Astrocyte of the cerebellum (primary cell): ENCODE data around the gene IL12RB2.
A peak's percentile ranks its signal among the peaks of the same experiment; 100 is the strongest.

Experiments used
- DNase-seq: peaks from one replicate; pipeline ENCODE4 v3.0.0-alpha.2; 2011; ENCODE audit warnings: low read depth
- H3K4me3 ChIP-seq: 2 replicates; pipeline ENCODE4 v1.5.1; 2011; ENCODE audit warnings: mild to moderate bottlenecking, low read depth, low read length, moderate library complexity
- CTCF ChIP-seq: IDR thresholded peaks from 2 replicates; pipeline ENCODE4 v1.5.1; 2012; ENCODE audit warnings: low read length, low read depth, moderate library complexity, mild to moderate bottlenecking; ENCODE audit errors: missing control alignments
- in situ Hi-C: cut with HindIII; loops from 2 replicates; pipeline ENCODE4 v1.10.0; 2017; ENCODE audit warnings: low sequenced_read_pairs

Gene IL12RB2

GRCh38 chr1:67306547-67306946 is 1.1 kb upstream of the IL12RB2 start:
- TF ChIP-seq CTCF: no peak
- no peak for DNase-seq
- H3K4me3 ChIP-seq: no peak overlapping the region
- in situ Hi-C loops: no loop called here

GRCh38 chr1:67308136-67308535 is 463 bp downstream of the IL12RB2 start:
- in situ Hi-C loops: no loop called here
- TF ChIP-seq CTCF: no peak
- DNase-seq: no peak
- peak overlapping the region; percentile 38 for H3K4me3 ChIP-seq

- in situ Hi-C loops: no loop called here
- no peak for DNase-seq
Measured at GRCh38 chr1:67312615-67313014, 4.9 kb downstream of the IL12RB2 start.

GRCh38 chr1:67313934-67314671 is 6.4 kb downstream of the IL12RB2 start:
- in situ Hi-C loops: no loop called here
- TF ChIP-seq CTCF: no peak
- no peak for DNase-seq
- no peak overlapping the region for H3K4me3 ChIP-seq

More at GRCh38 chr1:67312615-67313014, 4.9 kb downstream of the IL12RB2 start:
- TF ChIP-seq CTCF: no peak
- no peak overlapping the region for H3K4me3 ChIP-seq

GRCh38 chr1:67314696-67315095 is 7.0 kb downstream of the IL12RB2 start:
- no peak for DNase-seq
- in situ Hi-C loops: loop anchor here (5.0 kb wide), 1 partner anchor 102 kb away; no protein-coding TSS in a partner anchor
- no peak for TF ChIP-seq CTCF
- no peak overlapping the region for H3K4me3 ChIP-seq

GRCh38 chr1:67316180-67316902 is 8.7 kb downstream of the IL12RB2 start:
- H3K4me3 ChIP-seq: no peak overlapping the region
- no peak for TF ChIP-seq CTCF
- no peak for DNase-seq
- in situ Hi-C loops: loop anchor here (5.0 kb wide), 1 partner anchor 104 kb away; no protein-coding TSS in a partner anchor
